ENCODE data around the gene CEMIP.

DNA sequence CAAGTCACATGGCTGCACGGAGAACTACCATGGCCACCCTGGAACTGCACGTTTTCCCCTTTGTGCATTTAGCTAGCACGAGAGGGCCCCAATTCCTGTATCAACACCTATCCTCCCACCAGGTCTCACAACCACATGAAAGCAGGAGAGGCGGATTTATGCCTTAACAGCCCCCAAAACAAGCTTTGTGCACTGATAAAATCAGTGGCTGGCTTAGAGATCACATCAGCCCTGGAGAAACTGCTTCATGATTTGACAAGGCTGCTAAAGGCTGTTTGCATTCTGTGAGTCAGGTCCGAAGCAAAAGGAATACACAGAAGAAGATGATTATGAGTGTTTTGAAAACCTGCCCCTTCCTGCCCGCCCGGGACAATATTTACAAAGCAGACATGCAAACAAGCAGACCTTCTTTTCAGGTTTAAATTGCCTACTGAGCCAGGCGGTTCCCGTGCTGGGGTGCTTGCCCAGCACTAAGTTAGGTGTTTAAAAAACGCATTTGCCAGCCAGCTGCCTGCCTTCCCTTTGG lies 25.9 kb downstream of the CEMIP start:
- TF ChIP-seq, protein P1, sequence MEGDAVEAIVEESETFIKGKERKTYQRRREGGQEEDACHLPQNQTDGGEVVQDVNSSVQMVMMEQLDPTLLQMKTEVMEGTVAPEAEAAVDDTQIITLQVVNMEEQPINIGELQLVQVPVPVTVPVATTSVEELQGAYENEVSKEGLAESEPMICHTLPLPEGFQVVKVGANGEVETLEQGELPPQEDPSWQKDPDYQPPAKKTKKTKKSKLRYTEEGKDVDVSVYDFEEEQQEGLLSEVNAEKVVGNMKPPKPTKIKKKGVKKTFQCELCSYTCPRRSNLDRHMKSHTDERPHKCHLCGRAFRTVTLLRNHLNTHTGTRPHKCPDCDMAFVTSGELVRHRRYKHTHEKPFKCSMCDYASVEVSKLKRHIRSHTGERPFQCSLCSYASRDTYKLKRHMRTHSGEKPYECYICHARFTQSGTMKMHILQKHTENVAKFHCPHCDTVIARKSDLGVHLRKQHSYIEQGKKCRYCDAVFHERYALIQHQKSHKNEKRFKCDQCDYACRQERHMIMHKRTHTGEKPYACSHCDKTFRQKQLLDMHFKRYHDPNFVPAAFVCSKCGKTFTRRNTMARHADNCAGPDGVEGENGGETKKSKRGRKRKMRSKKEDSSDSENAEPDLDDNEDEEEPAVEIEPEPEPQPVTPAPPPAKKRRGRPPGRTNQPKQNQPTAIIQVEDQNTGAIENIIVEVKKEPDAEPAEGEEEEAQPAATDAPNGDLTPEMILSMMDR (tag by site-specific recombination; IDR thresholded peaks at IDR 0.05) = no peak
- no peak for TF ChIP-seq REPIN1 (tag by site-specific recombination; IDR thresholded peaks at IDR 0.05; ENCODE audit: low read depth)

Data from HEK293 (cell line).